Measurements from ENCODE around the gene ADCY3.

The ADCY3 gene

DNA sequence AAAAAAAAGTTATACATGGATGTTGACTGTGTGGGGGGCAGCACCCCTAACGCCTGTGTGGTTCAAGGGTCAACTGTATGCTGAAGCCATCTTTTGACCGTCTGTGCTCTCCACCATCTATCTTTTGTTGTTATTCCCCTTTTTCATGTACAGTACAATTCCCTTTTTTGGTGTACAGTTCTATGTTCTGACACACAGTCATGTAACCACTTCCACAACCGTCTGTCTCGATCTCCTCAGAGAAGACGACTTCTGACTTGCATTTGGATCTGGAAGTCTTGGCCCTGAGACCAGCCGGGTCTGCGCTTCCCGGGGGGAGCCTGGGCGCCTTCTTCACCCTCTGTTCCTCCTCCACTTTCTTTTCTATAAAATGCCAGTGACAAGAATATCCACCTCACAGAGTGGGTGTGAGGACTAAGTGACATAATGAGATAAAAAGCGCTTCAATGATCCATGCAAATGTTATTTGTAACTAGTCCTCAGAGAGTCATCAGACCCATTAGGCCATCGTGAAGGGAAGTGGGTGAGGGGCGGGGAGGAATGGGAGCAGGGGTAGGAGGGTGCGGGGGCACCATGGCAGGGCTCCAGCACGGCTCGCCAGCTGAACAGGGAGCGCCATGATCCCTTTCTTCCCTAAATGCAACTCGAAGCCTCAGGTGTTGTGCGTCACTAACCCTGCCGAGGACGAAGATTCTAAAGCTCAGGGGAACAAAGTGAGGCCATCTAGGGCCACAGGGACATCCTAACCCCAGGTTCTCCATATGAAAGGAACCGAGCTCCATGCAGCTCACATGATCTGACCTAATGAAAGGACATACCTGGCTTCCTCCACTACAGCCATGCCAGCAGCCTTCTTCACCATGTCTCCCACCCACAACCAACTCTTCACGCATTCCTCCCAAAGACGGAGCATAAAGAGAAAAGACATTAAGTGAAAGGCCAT lies 16.6 kb downstream of the ADCY3 start:
- no peak for DNase-seq (ENCODE audit: low read depth)

DNA sequence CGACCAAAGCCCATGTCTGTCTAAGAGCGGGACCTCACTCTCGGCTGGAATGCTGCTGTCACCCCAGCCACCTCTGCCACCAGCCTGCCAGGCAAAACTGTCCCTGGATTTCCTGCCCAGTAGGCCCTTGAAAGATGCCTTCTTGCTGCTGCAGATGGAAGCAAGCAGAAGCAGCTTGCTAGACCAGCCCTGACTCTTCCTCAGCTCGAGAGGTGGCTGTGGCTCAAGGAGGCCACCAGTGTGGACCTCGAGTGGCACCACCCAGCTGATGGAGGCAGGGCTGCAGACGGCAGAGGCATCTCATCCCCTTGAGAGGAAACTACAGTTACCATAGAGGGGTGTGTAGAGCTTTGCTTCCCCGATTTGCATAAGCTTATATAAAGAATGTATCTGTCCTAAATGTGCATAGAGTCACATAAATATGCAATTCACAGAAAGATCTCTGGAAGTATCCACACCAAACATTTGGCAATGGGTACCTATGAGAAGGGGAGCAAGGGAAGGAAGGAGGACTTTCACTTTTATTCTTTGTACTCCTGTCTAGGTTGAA lies 20.6 kb downstream of the ADCY3 start:
- DNase-seq (ENCODE audit: low read depth) = no peak

DNA sequence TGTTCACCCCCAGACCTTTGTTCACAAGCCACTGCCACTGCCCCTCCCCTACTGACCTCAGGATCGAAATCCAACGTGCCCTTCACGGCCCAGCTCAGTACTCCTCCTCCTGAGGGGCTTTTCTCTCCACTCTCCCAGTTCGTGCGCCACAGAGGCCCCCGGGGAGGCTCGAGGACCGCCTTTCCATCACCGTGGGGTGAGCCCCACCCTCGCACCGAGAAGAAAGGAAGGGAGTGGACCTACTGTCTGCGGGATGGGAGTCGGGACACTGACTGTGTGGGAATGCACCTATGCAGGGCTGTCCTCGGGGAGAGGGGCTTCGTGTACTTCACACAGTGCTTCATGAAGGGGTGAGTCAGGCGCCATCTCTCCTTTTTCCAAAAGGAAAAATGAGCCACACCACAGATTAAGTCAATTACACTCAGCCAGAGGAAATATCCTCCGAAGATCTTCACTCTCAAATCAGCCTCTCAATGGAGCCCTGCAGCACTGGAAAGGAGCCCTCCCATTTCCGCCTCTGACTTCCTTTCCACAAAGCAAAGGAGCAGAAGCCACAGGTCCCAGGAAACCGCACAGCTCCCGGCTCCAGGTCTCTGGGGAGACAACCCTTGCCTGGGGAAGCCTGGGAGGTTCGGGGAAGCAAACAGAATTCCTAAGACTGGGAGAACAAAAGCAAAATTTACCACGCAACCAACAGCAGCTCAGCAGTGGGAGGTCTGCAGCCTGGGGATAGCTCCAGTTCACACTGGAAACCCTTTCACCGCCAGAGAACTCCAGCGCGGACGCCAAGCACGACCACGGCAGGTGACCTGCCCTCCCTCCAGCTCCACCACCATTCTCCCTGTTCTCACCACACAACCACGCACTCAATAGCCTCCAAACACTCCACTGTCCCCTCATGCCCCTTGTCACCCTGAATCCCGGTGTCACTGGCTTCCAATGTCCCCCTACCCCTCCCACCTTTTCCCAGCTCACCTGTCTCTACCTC lies 21.6 kb downstream of the ADCY3 start:
- no peak for DNase-seq (ENCODE audit: low read depth)

DNA sequence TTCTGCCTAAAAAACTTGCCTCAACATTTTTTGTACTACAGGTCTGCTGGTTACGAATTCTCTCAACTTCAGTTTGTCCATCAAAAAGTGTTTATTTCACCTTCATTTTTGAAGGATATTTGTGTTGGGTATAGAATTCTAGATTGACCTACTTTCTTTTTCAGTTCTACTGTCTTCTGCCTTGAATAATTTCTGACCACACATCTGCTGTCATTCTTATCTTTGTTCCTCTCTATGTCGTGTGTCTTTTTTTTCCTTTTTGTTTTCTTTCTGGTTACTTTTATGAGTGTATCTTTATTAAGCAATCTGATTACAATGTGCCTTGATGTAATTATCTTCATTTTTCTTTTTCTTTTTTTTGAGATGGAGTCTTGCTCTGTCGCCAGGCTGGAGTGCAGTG lies 25.3 kb downstream of the ADCY3 start:
- DNase-seq (ENCODE audit: low read depth) = no peak

GRCh38 chr2:24893934-24894333 lies 26.1 kb downstream of the ADCY3 start:
- no peak for DNase-seq (ENCODE audit: low read depth)

GRCh38 chr2:24892928-24893327 lies 27.1 kb downstream of the ADCY3 start:
- DNase-seq (ENCODE audit: low read depth) = no peak

DNA sequence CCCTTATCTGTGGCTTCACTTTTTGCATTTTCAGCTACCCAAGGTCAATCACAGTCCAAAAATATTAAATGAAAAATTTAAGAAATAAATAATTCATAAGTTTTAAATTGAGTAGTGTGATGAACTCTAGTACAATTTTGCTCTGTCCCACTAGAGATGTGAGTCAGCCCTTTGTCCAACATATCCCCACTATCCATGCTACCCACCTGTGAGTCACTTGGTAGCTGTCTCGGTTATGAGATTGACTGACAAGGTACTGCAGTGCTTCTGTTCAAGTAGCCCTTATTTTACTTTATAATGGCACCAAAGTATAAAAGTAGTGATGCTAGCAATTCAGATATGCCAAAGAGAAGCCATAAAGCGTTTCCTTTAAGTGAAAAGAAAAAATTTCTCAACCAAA lies 28.8 kb downstream of the ADCY3 start:
- no peak for DNase-seq (ENCODE audit: low read depth)

DNA sequence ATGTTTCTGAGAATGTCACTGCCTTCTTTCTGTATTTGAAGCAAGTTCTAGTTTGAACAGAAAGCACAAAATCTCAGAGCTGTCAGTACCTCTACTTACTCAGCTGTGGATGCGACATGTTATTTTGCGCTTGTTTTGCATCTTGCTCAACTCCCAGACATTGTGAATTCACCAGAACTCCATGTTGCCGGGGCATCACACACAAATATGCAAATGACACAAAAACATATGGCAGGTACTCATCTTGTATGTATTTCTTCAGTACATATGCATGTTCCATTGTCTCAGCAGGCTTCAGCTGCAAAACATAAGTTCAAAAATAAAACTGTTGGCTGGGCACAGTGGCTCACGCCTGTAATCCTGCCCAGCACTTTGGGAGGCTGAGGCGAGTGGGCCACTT lies 30.8 kb downstream of the ADCY3 start:
- DNase-seq (ENCODE audit: low read depth) = no peak

GRCh38 chr2:24888177-24888576 lies 31.9 kb downstream of the ADCY3 start:
- no peak for DNase-seq (ENCODE audit: low read depth)

GRCh38 chr2:24887307-24887874 lies 32.6 kb downstream of the ADCY3 start:
- no peak for DNase-seq (ENCODE audit: low read depth)

- no peak for DNase-seq (ENCODE audit: low read depth)
Measured at GRCh38 chr2:24886691-24887304, 33.2 kb downstream of the ADCY3 start.

- no peak for DNase-seq (ENCODE audit: low read depth)
Measured at GRCh38 chr2:24886126-24886501, 33.9 kb downstream of the ADCY3 start.

GRCh38 chr2:24885221-24886125 lies 34.6 kb downstream of the ADCY3 start:
- DNase-seq (ENCODE audit: low read depth) = no peak

- no peak for DNase-seq (ENCODE audit: low read depth)
Measured at GRCh38 chr2:24883946-24884345, 36.1 kb downstream of the ADCY3 start.

DNA sequence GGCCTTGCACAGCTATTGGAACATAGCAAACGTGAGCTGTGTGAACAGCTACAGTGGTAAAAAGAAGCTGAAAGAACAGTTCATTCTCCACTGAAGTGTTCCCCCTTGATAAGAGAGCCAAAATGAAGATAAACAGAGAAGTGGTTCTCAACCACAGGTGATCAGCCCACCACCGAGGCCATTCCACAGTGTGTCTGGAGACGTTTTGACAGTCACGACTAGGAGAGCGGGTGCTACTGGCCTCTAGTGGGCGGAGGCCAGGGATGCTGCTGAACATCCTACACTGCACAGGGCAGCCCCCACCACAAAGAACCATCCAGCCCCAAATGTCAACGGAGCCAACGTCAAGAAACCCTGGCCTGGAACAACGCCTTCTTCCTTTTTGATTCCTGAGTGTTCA lies 38.4 kb downstream of the ADCY3 start:
- DNase-seq (ENCODE audit: low read depth) = no peak

DNA sequence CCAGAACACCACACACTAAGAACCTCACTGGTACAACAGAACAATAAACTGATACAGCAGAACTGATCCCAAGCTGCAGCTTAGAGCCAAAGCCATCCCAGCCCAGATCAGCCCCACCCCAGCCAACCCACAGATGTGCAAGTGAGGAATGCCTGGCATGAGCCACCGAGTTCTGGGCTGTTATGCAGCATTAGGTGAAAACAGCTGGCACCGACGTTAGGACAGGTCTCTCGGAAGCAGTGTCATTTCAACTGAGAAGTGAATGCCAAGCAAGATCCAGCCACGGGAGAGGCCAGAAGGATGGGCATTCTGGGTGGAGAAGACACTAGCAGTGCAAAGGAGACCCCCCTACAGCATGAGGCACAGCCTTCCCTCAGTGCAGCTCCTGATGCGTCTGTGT lies 38.9 kb downstream of the ADCY3 start:
- DNase-seq (ENCODE audit: low read depth) = no peak

DNA sequence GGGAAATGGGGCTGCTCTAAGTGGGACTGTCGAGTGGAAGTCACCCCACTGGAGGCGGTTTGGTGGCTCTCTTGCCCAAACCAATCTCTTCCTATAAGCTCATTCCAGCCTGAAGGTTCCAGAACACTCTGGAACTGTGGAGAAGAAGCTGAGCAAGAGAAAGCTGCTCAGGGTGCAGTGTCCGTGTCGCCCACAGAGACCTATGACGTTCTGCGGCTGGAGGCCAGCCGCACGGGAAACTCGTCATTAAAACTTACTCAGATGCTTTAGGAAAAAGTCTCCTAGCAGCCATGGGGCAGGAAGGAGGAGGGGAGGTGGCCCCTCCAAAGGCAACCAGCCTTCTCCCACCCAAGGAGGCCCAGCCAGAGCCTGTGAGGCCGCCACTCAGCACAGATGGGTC lies 41.7 kb downstream of the ADCY3 start:
- no peak for DNase-seq (ENCODE audit: low read depth)

GRCh38 chr2:24877646-24878045 lies 42.4 kb downstream of the ADCY3 start:
- no peak for DNase-seq (ENCODE audit: low read depth)

DNA sequence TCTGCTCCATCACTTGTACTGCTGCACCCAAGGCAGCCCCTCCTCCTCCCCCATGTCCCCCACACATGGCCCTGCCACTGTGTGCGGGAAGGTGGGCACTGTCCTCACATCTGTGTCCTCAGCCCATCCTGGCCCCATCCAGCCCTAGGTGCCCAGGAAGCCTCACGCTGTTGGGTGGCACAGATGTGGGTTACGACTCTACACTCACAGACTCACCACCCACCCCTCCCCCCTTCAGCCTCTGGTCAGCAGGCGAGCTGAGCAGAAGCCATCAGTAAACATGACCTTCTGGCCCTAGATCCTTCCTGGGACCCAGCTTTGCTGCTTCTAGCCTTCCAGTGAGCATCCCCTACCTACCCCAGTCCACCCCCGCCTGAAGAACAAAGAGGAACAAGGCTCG lies 43.0 kb downstream of the ADCY3 start:
- DNase-seq (ENCODE audit: low read depth) = no peak

GRCh38 chr2:24875901-24876300 lies 44.1 kb downstream of the ADCY3 start:
- no peak for DNase-seq (ENCODE audit: low read depth)

GRCh38 chr2:24875272-24875671 lies 44.8 kb downstream of the ADCY3 start:
- DNase-seq (ENCODE audit: low read depth) = no peak
